GM18909 (cell line): ENCODE measurements around the gene KAT6B.

ENCODE experiments used
- ATAC-seq: cut with Tn5 transposase; IDR thresholded peaks from one replicate; pipeline ENCODE4 v1.9.1; 2021; ENCODE audit warnings: mild to moderate bottlenecking; ENCODE audit not compliant: unreplicated experiment, poor library complexity

Gene KAT6B

GRCh38 chr10:75002967-75003594 lies 176.7 kb downstream of the KAT6B start:
- ATAC-seq, result no peak

GRCh38 chr10:75003891-75004290 lies 177.5 kb downstream of the KAT6B start:
- ATAC-seq, result no peak

DNA sequence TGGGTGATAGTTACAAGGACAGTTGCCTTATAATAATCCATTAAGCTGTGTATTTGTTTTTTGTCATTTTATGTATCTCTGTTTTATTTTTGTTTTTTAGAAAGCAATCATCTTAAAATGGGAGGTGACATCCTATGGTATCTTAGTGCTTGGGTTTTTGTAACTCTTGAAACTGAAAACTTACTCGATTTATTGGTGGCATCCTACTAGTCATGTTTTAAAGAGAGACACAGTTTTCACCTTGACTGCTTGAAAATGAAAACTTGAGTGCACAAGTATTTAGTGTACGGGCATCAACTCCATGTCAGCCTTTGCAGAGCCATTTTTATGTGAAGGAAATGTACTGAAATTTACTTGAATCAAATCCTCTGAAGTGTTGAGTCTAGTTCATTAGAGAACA lies 181.2 kb downstream of the KAT6B start:
- ATAC-seq, result no peak

GRCh38 chr10:75008952-75009351 lies 182.6 kb downstream of the KAT6B start:
- no peak for ATAC-seq

GRCh38 chr10:75009426-75009825 lies 183.0 kb downstream of the KAT6B start:
- no peak for ATAC-seq

DNA sequence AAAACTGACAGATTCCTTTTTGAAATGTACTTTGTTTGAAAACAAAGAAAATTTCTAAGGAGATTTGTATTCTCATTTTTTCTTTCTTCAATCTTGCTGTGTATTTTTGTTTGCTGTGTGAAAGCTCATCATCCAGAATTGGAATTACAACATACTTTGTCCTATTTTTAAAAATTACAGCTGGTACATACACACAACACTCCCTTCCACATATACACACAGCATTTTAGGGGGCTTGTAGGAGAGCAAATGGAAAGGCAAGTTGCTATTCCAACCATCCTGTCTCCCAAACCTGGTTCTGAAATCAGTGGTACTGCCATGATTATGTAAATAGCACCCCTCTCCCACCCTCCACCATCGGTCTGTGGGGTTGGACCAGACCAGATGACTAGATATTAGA lies 184.0 kb downstream of the KAT6B start:
- no peak for ATAC-seq

DNA sequence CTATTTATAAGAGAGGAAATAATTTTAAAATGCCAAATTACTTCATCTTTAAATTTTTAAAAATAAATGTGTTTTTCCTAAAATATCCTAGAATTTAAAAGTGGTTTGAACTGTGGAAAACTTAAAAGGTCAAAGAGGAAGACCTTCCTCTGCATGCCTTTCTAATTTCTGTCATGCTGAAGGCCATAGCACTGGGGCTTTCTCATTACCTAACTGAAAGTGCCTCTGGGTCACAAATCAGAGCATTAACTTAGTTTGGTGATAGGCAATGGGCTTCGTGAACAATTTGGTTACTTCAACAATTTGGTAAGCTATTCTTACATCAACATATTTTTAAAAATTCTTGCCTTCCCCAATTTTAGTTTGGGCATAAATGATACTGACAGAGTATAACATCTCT lies 184.8 kb downstream of the KAT6B start:
- ATAC-seq, result no peak

DNA sequence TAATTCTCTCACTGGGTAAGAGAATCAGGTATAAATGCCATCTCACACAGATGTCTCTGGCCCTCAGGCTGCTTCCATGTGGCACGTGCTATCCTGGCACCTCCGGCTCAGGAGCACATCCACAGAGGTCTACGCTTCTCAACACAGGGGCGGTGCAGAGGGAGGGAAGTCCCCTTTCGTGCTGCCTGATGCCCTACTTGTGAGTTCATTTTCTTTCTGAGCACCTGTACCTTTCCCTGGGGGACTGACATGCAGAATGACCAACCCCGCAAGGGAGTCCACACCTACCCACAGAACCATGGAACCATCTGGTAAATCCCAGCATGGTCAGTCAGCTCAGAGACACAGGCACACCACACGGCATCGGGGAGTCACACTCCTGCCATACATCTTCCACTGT lies 186.1 kb downstream of the KAT6B start:
- peak; percentile 38 for ATAC-seq

DNA sequence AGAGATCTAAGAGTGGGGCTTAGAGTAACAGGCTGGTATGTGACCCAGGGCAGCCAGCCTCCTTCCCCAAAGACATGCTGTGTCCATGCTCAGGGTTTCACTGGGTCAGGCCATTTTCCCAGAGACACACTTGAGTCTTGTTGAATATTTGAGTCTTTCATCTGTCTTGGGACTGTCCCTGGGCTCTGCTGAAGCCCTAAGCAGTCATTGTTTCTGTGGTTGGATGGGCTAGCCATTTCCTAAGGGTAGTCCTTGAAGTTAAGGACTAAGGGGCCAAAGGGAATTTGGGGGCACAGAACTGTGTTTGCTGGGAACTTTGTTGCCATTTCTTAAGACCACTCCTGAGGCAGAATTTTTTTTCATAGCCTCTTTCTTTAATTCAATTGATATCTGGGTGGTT lies 186.6 kb downstream of the KAT6B start:
- no peak for ATAC-seq

- ATAC-seq, result no peak
These were observed 187.1 kb downstream of the KAT6B start for GRCh38 chr10:75013522-75013921.

DNA sequence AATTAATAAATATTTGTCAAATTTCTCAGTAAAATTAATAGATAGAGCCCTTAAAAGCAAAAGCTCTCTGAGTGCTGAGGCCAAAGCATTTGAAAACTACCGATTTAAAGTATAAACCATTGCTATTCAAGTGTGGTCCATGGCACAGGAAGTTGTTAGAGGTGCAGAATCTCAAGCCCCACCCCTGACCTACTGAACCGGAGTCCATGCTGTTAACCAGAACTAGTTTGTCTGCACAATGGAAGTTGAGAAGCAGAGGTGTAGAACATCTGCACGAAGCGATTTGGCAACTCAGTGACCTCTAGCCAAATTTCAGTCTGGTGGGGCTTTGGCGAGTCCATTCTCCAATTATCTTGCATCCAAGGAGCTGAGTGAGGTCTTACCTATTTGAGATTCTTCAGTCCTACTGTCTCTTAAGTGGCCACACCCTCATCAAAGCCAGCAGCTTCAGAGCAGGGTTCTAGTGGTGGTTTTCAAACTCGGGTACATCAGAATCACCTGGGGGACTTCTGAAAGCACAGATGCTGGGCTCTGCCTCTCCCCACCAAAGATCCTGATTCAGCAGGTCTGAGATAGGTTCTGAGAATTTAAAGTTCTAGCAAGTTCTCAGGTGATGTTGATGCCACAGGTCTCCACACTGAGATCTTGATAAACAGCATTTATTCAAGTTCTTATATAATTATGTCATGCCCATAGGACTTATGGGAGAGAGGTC lies 188.3 kb downstream of the KAT6B start:
- no peak for ATAC-seq

DNA sequence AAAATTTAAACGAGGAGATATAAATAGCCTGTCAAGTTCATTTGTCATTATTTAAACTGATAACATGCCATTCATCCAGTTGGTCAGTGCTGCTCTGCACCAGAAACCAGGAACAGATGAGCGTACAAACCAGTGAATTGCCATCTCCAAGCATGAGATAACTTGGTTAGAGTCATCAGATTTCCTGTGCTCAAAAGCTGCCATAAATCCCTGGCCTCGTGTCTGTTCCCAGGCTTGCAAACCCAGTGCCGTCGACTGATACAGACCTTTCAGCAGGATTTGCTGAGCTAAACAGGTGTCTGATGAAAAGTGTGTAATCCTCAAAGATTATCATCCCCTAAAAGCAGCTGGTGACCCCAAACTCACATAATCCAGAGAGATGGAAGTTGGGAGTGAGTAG lies 189.0 kb downstream of the KAT6B start:
- ATAC-seq, result no peak

GRCh38 chr10:75016325-75016724 lies 189.9 kb downstream of the KAT6B start:
- no peak for ATAC-seq

GRCh38 chr10:75018251-75018650 lies 191.9 kb downstream of the KAT6B start:
- ATAC-seq, result no peak

DNA sequence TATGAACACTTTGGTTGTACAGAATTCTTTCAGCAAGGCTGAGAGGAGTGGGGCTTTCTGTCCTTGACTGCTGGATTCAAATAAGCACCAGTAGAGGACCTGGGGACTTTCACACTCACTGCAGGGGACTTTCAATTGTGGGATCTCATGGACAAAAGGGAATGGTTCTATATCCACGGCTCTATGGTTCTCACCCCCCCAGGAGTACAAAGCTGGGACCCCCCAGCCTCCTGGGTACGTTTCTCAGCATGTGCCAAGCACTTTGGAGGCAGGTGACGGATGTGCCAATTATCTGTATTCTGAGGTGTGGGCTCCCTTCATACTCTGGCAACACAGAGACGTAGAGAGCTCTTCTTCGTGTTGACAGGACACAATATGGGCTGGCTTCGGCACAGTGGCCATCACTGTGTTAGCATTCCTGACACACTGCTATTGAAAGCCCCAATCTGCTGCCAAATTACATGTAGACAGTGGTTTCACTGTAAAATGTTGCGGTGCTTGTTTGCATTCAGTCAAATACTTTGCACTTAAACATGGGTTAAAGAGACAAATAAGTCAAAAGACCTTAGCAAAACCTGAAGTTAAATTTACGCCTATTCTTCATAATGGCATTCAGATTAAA lies 192.4 kb downstream of the KAT6B start:
- ATAC-seq, result no peak

- ATAC-seq, result no peak
These were observed 193.0 kb downstream of the KAT6B start for GRCh38 chr10:75019370-75019769.

- ATAC-seq, result no peak
These were observed 193.8 kb downstream of the KAT6B start for GRCh38 chr10:75020168-75020567.

DNA sequence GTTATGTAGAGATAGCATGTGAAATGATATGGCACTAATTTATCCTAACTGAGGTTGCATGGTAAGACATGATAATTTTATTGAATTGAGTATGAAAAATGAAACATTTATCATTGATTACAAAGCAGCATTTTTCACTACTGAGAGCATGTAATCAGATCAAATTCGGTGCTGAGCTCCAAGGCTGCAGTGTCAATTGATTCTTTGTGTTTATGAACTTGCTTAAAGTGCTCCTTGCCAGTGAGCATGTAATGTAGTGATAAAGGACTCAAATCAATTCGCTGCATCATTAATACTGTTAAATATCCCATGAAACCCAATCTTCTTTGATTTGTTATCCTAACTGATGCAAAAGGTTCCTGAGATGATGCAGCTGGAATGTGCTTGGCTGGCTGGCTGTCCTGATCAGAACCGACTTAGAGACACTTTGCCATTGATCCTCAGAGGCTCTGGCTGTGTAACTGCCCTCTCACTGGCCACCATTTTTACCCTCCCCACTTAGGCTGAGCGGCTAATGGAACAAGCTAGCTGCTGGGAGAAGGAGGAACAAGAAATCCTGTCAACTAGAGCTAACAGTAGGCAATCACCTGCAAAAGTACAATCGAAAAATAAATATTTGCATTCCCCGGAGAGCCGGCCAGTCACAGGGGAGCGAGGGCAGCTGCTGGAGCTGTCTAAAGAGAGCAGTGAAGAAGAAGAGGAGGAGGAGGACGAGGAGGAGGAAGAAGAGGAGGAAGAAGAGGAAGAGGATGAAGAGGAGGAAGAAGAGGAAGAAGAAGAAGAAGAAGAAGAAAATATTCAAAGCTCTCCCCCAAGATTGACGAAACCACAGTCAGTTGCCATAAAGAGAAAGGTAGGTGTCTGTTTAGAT lies 195.2 kb downstream of the KAT6B start:
- no peak for ATAC-seq

DNA sequence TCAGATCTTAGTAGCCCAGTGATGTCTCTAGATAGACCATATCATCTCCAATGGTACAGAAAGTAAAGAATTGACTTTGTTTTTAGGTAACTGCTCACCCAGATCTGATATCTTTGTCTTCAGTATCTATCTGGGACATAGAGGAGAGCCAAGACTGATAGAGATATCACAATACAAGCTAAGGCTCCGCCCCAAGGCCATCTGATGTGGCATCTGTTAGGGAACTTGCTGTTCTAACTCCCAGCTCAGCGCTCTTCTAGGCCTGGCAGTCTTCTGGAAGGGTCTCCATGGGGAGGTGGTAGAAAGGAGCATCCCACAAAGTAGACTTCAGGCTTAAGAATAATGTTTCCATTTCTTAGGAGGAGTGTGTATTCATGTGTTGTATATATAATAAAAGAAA lies 196.7 kb downstream of the KAT6B start:
- no peak for ATAC-seq

DNA sequence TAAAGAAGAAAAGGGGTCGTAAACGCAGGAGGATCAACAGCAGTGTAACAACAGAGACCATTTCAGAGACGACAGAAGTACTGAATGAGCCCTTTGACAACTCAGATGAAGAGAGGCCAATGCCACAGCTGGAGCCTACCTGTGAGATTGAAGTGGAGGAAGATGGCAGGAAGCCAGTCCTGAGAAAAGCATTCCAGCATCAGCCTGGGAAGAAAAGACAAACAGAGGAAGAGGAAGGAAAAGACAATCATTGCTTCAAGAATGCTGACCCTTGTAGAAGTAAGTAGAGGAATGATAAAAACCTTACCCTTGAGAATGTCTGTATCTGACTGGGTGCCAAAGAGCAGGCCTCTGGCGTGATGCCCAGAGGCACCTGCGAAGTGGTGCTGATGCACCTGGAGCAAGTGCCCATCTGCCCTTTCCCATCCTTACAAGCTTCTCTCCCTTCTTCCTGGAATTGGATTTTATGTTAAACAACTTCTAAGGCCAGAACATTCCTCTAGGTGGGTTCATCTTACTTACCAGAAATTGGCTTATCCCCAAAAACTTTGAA lies 198.6 kb downstream of the KAT6B start:
- ATAC-seq, result no peak

DNA sequence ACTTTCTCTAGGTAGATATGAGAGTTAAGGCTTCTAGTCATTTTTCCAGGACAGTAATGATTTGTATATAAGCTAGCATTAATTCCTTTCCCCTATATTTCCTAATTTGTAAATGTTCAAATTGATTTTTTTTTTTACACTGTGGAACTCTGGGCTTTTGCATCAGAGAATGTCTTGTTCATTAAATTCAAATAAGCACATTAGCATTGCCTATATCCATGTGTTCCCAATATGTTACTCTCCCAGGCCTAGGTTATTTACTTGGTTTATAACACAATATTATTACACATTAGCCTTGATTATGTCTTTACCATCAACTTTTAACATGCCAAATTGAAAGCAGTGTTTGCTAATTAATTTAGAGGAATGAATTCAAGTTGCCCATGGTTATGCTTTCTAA lies 201.6 kb downstream of the KAT6B start:
- no peak for ATAC-seq
